ENCODE data around the gene GRIN2A.

Gene GRIN2A

GRCh38 chr16:9849697-9850245 is 332.5 kb downstream of the GRIN2A start:
- no peak for DNase-seq (ENCODE audit: low read depth, low spot score)
- no peak overlapping the region for H3K4me3 ChIP-seq (ENCODE audit: low read length)

GRCh38 chr16:9847146-9847545 is 335.1 kb downstream of the GRIN2A start:
- no peak for DNase-seq (ENCODE audit: low read depth, low spot score)
- H3K4me3 ChIP-seq (ENCODE audit: low read length) = no peak overlapping the region

- no peak overlapping the region for H3K4me3 ChIP-seq (ENCODE audit: low read length)
- no peak for DNase-seq (ENCODE audit: low read depth, low spot score)
These were observed 335.7 kb downstream of the GRIN2A start for GRCh38 chr16:9846362-9847099.

GRCh38 chr16:9845661-9846361 is 336.4 kb downstream of the GRIN2A start:
- H3K4me3 ChIP-seq (ENCODE audit: low read length) = no peak overlapping the region
- DNase-seq (ENCODE audit: low read depth, low spot score) = no peak

GRCh38 chr16:9844361-9844760 is 337.9 kb downstream of the GRIN2A start:
- no peak overlapping the region for H3K4me3 ChIP-seq (ENCODE audit: low read length)
- DNase-seq (ENCODE audit: low read depth, low spot score) = no peak

GRCh38 chr16:9843424-9844018 is 338.7 kb downstream of the GRIN2A start:
- peak; percentile 60 for DNase-seq (ENCODE audit: low read depth, low spot score)
- no peak overlapping the region for H3K4me3 ChIP-seq (ENCODE audit: low read length)

GRCh38 chr16:9840761-9841665 is 341.2 kb downstream of the GRIN2A start:
- no peak overlapping the region for H3K4me3 ChIP-seq (ENCODE audit: low read length)
- DNase-seq (ENCODE audit: low read depth, low spot score) = no peak

- DNase-seq (ENCODE audit: low read depth, low spot score) = no peak
These were observed 344.7 kb downstream of the GRIN2A start for GRCh38 chr16:9837481-9837880.

GRCh38 chr16:9836118-9836736 is 346.0 kb downstream of the GRIN2A start:
- peak; percentile 12 for DNase-seq (ENCODE audit: low read depth, low spot score)
- H3K4me3 ChIP-seq (ENCODE audit: low read length) = no peak overlapping the region

More at GRCh38 chr16:9837481-9837880, 344.7 kb downstream of the GRIN2A start:
- H3K4me3 ChIP-seq (ENCODE audit: low read length) = no peak overlapping the region

GRCh38 chr16:9827062-9827752 is 355.0 kb downstream of the GRIN2A start:
- no peak for DNase-seq (ENCODE audit: low read depth, low spot score)
- H3K4me3 ChIP-seq (ENCODE audit: low read length) = no peak overlapping the region

GRCh38 chr16:9826656-9827055 is 355.6 kb downstream of the GRIN2A start:
- no peak for DNase-seq (ENCODE audit: low read depth, low spot score)
- H3K4me3 ChIP-seq (ENCODE audit: low read length) = no peak overlapping the region

GRCh38 chr16:9824200-9825068 is 357.8 kb downstream of the GRIN2A start:
- no peak overlapping the region for H3K4me3 ChIP-seq (ENCODE audit: low read length)
- DNase-seq (ENCODE audit: low read depth, low spot score) = no peak

- no peak for DNase-seq (ENCODE audit: low read depth, low spot score)
- H3K4me3 ChIP-seq (ENCODE audit: low read length) = no peak overlapping the region
These were observed 358.7 kb downstream of the GRIN2A start for GRCh38 chr16:9823510-9823909.

GRCh38 chr16:9821970-9822369 is 360.3 kb downstream of the GRIN2A start:
- DNase-seq (ENCODE audit: low read depth, low spot score) = no peak
- H3K4me3 ChIP-seq (ENCODE audit: low read length) = no peak overlapping the region

- H3K4me3 ChIP-seq (ENCODE audit: low read length) = no peak overlapping the region
- DNase-seq (ENCODE audit: low read depth, low spot score) = no peak
These were observed 360.9 kb downstream of the GRIN2A start for GRCh38 chr16:9821331-9821730.

GRCh38 chr16:9820476-9821246 is 361.6 kb downstream of the GRIN2A start:
- no peak overlapping the region for H3K4me3 ChIP-seq (ENCODE audit: low read length)
- no peak for DNase-seq (ENCODE audit: low read depth, low spot score)
